ENCODE results near the gene FBXL17. TPM values are rescaled to one million over a fixed set of nuclear protein-coding genes. Genes with fewer than 3 reads are reported as not detected.

Gene FBXL17
- total RNA-seq, 1 experiment from 2014 or later, result 18.0 TPM

DNA sequence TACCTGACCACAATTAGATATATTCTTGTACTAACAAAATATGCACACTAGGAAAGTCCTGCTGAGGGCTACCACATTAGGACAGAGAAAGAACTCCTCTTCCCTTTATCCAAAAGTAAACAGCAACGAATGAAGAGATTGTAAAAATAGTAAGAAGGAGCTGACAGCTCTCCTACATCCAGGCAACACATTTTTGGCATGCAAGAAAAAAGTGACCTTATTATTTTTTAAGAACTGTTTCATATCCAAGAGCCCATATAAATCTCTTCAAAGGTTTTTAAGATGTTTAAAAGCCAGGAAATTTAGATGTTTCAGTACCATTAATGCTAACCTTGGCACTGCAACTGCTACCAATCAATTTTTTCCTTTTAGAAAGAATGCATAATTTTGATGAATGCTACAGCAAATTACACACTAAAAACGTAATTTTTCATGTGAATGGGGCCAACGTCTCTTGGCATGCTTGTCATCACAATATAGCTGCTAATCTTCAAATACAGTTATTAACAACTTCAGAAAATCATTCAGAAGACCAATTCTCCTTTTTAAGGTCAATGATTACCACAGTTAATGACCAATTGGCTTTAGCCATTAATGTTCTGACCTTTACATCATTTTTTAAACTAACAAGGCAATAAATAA, 132.0 kb downstream of the FBXL17 start:
- no peak for DNase-seq (ENCODE audit: low spot score)

DNA sequence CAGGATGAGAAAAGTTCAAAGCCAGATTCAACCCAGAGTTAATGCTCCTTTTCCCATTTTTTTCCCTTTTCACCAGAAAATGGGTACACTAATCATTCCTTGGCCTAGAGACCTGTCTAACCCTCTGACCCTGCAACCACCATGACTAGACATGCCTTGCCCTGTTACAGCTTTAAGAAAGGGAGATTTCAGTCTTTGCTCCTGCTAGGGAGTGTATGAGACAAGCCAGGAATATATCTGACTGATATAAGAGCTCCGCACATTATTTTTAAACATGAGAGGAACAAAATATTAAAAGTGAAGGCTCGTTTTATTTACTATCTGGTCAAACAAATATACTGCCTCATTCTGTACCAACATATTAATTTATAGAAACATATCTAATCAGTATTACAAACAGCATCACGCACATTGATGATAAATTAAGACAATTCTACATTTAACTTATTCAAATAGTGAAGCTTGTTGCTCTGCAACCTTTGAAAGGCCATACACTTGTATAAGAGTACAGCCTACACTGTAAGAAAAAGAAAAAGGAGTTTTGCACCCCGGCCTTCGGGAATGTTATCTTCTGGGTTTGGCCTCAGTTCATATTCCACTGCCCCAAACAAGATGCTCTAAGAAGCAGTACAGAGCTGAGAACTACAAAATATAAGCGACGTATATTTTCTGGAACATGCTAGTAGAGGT, 132.7 kb downstream of the FBXL17 start:
- DNase-seq (ENCODE audit: low spot score), result no peak

DNA sequence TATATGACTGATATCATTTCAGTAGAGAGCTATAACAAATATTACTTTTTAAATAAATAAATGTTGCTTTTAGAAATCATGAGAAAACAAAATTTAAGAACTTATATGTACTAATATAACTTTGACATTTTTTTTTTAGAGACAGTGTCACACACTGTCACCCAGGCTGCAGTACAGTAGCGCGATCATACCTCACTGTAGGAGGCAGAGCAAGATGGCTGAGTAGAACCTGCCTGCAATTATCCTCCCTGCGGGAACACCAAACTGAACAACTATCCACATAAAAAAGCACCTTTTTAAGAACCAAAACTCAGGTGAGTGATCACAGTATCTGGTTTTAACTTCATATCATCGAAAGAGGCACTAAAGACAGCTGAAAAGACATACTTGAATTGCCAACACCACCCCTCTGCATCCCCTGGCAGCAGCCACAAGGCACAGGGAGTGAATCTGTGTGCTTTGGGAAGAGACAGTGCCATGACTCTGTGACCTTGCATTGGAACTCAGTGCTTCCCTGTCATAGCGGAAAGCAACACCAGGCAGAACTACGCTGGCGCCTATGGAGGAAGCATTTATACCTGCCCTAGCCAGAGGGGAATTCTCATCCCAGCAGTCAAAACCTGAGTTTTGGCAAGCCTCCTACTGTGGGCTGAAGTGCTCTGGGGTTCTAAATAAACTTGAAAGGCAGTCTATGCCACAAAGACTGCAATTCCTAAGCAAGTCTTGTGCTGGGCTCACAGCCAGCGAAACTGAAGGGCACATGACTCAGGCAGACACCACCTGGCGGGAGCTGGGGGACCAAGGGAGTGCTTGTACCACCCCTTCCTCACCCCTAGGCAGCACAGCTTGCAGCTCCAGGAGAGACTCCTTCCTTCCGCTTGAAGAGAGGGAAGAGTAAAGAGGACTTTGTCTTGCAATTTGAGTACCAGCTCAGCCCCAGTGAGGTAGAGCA, 142.7 kb downstream of the FBXL17 start:
- peak; percentile 68 for DNase-seq (ENCODE audit: low spot score)

DNA sequence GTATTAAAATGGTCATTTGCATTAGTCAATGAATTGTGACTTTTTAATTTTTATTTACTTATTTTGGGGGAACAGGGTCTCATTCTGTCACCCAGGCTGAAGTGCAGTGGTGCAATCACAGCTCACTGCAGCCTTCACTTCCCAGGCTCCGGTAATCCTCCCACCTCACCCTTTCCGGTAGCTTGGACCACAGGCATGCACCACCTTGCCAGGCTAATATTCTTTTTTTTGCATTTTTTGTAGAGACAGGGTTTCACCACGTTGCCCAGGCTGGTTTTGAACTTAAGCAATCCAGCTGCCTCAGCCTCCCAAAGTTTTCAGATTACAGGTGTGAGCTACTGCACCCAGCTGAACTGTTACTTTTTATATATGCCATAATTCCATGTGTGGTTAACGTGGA, 143.4 kb downstream of the FBXL17 start:
- DNase-seq (ENCODE audit: low spot score), result no peak

DNA sequence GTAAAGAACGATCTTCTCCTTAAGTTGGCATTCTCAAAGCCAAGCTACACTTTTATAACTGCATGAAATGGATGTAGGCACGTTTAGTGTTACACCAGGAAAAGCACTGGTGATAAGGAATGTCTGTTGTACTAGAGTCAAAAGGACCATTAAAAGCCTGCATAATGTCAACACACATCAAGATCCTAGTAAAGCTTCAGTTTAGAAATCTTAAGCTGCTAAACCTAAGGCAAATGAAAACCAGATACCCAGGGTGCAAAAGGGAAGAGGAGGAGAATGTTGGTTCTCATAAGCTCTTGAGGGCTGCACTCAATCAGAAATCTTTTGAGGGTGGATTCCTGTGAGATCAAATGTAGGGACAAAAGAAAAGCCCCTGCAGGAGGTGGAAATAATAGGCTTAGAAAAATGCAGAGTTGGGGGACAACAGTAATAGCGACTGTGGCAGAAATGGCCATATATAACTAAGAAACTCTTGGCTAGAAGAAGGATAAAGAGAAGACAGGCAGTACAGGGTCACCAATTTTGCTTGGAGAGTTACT, 148.2 kb downstream of the FBXL17 start:
- no peak for DNase-seq (ENCODE audit: low spot score)

DNA sequence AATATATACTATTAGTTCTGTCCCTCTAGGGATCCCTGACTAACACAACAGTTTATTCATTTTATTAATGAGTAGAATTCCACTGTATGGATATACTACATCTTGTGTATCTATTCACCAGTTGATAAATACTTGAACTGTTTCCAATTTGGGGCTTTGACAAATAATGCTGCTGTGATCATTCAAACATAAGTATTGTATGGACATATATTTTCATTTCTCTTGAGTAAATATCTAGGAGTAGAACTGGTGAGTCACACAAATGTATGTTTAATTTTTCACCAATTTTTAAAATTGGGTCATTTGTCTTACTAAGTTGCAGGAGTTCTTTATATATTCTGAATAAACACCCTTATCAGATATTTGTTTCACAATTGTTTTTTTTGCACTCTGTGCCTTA, 149.1 kb downstream of the FBXL17 start:
- DNase-seq (ENCODE audit: low spot score), result no peak

DNA sequence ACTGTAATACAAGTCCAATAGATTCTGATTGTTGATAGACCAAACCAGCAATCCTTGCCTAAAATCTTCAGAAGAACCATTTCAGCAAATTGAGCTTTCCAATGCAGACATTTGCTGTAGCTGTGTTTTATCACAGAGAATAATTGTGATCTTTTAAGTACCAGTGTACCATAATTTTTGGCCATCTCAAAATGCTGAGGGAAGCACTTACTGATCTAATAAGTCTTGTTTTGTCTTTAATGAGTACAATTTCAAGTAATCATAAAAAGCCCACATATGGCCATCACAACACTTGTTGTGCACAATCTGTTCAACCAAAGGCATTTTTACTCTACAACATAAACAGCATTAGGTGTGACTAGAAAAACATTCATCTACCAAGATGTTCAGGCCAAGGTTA, 159.9 kb downstream of the FBXL17 start:
- no peak for DNase-seq (ENCODE audit: low spot score)

DNA sequence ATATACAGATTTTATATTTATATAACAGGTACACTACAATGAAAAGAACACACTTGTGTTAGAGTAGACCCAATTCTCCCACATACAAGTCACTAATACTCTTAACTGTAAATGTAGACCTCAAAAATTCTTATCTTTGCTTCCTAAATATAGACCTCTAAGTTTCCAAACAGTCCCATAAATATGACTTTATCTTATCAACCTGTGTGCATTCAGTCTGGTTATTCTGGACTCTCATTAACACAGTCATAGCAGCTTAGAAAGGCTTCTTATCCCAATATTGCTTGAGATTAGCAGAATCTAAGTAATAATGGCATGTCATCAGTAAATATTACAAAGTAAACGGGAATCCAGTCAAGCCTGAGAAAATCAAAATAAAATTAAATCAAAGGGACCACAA, 161.1 kb downstream of the FBXL17 start:
- no peak for DNase-seq (ENCODE audit: low spot score)

DNA sequence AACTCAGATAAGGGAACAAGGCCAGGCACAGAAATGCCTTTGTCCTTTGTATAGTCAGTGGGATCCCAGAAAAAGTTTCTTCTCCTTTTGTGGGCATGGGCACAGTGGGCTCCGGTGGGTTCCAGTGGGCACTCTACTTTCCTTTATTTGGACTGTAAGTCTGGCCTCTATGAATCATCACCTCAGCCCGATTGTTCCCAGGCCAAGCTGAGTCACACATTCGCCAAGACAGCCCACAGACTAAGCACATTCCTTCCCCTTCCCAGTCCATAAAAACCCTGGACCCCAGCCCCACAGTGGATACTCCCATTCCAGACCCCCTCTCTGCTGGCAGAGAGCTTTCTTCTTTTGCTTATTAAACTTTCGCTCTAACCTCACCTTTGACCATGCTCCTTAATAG, 165.0 kb downstream of the FBXL17 start:
- DNase-seq (ENCODE audit: low spot score), result peak; percentile 63

DNA sequence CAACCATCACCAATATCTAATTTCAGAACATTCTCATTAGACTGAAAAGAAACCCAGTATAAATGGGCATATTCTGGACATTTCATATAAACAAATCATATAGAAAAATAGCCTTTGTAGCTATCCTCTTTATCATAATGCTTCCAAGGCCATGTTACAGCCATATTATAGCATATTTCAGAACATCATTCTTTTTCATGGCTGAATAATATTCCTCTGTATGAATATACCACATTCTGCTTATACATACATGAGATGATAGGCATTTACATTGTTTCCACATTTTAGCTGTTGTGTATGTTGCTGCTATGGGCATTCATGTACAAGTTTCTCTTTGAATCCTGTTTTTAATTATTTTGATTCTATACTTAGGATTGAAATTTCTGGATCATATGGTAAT, 167.0 kb downstream of the FBXL17 start:
- DNase-seq (ENCODE audit: low spot score), result no peak

DNA sequence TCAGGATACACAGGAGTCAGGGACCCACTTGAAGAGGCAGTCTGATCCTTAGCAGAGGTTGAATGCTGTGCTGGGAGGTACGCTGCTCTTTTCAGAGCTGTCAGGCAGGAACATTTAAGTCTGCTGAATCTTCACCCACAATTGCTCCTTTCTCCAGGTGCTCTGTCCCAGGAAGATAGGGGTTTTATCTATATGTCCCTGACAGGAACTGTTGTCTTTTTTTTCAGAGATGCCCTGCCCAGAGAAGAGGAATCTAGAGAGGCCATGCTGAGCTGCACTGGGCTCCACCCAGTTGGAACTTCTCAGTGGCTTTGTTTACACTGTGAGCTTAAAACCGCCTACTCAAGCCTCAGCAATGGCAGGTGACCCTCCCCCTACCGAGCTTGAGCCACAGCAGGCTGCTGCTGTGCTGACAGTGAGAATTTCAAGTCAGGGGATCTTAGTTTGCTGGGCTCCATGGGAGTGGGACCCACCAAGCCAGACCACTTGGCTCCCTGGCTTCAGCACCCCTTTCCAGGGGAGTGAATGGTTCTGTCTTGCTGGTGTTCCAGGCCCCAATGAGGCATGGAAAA, 169.0 kb downstream of the FBXL17 start:
- DNase-seq (ENCODE audit: low spot score), result peak; percentile 62

DNA sequence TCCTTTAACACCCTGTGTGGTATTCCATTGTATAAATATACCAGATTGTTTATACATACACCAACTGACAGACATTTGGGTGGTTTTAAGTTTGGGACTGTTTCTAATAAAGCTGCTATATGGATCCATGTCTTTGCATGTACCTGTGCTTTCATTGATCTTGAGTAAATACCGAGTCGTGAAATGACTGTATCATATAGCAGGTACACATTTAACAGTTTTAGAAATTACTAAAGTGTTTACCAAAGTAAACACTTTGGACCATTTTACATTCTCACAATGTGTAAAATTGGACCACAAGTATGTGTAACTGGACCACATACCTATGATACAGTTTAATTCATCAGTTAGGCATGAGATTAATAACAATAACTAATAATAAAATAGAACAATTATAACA, 175.2 kb downstream of the FBXL17 start:
- DNase-seq (ENCODE audit: low spot score), result no peak

DNA sequence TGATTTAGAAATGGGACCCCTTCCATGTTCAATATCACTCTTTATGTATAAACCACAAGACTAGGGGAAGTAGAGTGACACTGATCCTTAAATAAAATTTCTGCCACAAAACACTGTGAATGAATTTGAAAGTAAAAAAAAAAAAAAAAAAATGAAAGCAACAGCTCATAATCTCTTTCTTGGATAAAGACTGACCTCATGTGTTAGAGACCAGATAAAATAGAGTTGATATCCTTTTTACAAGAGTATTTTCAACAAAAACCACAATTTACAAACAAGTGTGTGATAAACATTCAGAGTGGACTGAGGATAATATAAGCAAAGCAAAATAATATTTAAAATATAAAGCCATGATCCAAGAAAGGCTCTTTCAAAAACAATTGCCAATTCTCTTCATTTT, 180.2 kb downstream of the FBXL17 start:
- DNase-seq (ENCODE audit: low spot score), result no peak

DNA sequence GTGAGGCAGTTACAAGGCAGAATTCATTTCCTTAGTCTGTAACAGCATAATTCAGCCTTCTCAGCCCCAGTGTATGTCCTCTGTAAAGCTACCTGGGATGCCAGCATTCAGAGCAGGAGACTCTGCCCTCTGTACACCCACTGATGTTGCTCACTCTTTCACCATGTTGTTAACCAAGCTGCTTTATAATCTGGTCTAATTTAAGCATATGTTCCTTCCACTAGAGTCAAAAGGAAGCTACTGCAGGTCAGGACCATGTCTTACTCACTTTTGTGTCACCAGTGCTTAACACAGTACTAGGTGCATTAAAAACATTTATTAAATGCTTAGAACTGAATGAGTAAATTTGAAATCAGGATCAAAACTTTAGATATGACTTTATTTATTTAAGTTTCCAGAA, 185.6 kb downstream of the FBXL17 start:
- no peak for DNase-seq (ENCODE audit: low spot score)

DNA sequence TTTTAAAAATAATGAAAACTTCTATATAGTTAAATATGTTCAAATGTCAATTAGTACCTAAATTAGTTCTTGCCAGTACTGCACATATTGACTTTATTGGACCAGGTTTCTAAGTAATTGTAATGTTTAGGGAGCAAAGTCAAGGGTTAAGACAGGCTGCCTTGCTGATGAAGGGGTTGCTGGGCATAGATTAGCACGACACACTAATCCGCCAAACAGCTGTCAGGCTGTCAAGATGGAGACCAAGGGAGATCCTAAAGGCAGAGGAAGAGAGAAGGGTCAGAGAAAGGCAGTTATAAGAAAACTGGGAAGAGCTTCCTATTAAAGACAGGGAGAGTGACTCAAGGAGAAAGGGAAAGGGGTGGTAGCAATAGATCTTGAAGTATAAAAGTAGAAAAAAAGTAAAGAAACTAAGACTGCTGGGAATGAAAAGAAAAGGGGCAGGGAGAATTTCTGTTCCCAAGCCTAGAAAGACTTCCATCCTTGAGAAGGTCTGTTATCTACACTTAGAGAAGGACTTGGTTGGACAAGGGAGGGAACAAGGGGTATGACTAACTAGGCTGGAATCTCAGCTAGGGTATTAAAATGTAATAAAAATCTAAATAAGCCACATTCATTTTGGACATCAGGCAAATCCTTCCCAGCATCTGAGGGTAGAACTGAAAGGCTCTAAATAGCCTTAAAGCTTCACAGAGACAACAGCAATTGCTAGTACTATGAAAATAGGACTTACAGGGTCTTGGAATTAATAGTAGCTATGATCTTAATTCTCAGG, 188.7 kb downstream of the FBXL17 start:
- DNase-seq (ENCODE audit: low spot score), result peak; percentile 62

DNA sequence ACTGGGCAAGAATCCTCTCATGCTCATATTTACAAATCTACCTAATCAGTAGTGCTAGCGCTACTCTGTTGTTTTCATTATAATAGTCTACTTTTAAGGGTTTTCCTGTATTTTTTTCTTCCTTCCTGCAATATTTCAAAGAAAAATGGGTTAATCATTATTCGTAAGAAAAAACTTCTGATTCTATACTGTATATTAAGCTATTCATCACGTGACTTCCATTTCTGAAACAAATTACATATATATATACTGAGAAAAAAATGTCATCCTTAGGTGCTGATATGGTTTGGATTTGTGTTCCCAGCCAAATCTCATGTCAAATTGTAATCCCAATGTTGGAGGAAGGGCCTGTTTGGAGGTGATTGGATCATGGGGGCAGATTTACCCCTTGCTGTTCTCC, 197.0 kb downstream of the FBXL17 start:
- no peak for DNase-seq (ENCODE audit: low spot score)

DNA sequence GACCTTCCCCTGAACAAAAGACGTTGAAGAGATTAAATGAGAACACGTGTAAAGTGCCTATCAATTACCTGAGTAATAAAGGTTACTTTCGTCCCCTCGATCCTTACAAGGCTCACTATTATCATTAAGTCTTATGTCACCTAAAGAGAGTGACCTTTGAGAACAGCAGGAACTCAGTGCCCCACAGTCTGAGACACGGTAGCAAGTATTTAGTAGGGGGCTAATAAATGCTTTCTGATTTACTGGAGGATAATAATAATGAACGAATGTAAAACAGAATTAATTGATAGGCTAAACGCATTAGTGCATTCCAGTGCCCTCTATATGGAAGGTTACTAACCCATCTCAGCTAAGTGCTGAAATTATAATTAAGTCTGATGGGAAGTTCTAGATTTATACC, 199.9 kb downstream of the FBXL17 start:
- no peak for DNase-seq (ENCODE audit: low spot score)

DNA sequence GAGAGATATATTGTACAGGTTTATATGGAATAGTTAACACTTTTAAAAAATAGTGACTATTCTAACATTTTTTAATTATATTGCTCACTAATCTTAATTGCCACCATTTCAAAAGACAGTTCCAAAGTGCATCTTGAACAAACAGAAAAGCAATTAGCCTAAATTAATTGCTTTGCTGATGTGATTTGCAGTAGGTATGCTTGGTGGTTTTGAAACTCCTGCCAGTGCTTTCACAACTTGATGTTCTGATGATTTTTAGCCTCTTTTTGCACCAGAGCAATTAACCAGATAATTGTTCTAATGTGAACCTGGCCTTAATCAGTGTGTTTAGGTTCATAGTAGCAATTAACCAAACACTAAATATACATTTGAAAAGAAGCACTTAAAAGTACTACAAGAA, 207.6 kb downstream of the FBXL17 start:
- DNase-seq (ENCODE audit: low spot score), result no peak

DNA sequence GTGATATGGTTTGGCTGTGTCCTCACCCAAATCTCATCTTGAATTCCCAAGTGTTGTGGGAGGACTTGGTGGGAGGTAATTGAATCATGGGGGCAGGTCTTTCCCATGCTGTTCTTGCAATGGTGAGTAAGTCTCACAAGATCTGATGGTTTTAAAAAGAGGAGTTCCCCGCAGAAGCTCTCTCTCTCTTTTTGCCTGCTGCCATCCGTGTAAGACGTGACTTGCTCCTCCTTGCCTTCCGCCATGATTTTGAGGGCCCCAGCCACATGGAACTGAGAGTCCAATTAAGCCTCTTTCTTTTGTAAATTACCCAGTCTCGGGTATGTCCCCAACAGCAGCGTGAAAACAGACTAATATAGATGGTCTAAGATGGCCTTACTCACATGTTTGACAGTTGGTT, 210.1 kb downstream of the FBXL17 start:
- DNase-seq (ENCODE audit: low spot score), result no peak

DNA sequence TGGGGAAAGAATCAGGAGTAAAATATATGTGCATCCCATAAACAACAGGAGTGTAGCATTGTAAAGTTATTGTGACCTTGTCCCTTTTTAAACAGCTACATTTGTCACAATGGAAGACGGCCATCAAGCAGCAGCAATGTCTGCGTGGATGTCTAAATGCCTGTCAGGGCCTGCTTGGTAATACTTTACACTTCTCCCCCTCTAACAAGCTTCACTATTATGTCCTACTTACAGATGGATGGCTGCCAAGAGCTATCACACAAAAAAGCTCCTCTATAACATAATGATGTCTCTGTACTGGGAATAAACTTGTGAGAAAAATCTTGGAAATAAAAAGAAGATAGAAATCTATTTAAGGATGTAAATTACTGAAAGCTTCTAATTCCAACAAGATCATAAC, 213.0 kb downstream of the FBXL17 start:
- DNase-seq (ENCODE audit: low spot score), result no peak

DNA sequence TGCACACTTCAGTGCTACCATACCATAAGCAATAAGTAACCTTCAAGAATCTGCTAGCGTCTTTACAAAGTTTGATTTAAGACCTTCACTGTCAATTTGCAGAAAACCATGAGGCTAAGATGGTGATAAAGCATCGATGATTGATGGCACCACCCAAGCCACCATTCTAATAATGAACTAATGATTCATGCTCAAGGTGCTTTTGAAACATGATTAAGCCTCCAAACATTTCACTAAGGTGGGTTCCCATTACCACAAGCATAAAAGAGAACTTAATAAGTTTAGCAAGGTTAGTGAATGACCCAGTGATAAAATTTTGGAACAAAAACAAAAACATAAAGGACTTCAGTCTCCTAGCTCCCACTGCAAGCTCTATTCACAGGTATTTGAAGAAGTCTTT, 214.7 kb downstream of the FBXL17 start:
- no peak for DNase-seq (ENCODE audit: low spot score)
